Activated CD4-positive, alpha-beta T cell treated with anti-CD3 and anti-CD28 coated beads, Interleukin-2, amount 10 ng/mL, durations not matched to agents 24 days and 14 days (primary cell): ENCODE measurements around the gene PTHLH. TPM values are rescaled to one million over a fixed set of nuclear protein-coding genes. Genes with fewer than 3 reads are reported as not detected.
A peak's percentile ranks its signal among the peaks of the same experiment; 100 is the strongest.

Experiments
- DNase-seq: peaks from one replicate; pipeline ENCODE4 v3.0.0; 2022
- H3K27ac Mint-ChIP-seq: one replicate; pipeline ENCODE4 v1.8.0; 2022; ENCODE audit warnings: mild to moderate bottlenecking, mixed read lengths
- H3K27me3 Mint-ChIP-seq: one replicate; pipeline ENCODE4 v1.8.0; 2022; ENCODE audit warnings: mixed read lengths
- H3K36me3 Mint-ChIP-seq: one replicate; pipeline ENCODE4 v1.8.0; 2022; ENCODE audit warnings: low read depth, mild to moderate bottlenecking, mixed read lengths
- H3K4me1 Mint-ChIP-seq: one replicate; pipeline ENCODE4 v1.8.0; 2021; ENCODE audit warnings: mixed read lengths
- H3K4me3 Mint-ChIP-seq: one replicate; pipeline ENCODE4 v1.8.0; 2022; ENCODE audit warnings: mild to moderate bottlenecking, moderate library complexity, mixed read lengths
- H3K9me3 Mint-ChIP-seq: one replicate; pipeline ENCODE4 v1.8.0; 2021; ENCODE audit warnings: mixed read lengths
- intact Hi-C: fragments of 100-400 bp; cut with micrococcal nuclease; formaldehyde crosslinking; loops from one replicate; pipeline ENCODE4 v1.15.1; 2023
- total RNA-seq: library from RNA; stranded (reverse); gene quantifications from 2 replicates; pipeline ENCODE4 v1.2.3, GENCODE V29; 2022

Gene PTHLH
- total RNA-seq, result not detected in 2 replicates

- DNase-seq, result no peak
- no peak within 1 kb of the TSS for H3K27ac Mint-ChIP-seq
- H3K4me3 Mint-ChIP-seq, result peak within 1 kb of the TSS; percentile 26
- H3K27me3 Mint-ChIP-seq, result peaks cover 84% of the 10 kb centered on the region
- H3K9me3 Mint-ChIP-seq, result no peaks in the 10 kb centered on the region
- H3K36me3 Mint-ChIP-seq, result no peaks in the 10 kb centered on the region
- peaks cover 15% of the 10 kb centered on the region for H3K4me1 Mint-ChIP-seq
- intact Hi-C loops, result loop anchor here (10.0 kb wide), 2 partner anchors 222 to 902 kb away; partner anchors contain the start of gene CCDC91
Measured at GRCh38 chr12:27972721-27973120, at the start of gene PTHLH. Gene PTHLH, minus strand, starts transcription at chr12:27972733. Its CDS starts 3,239 bp downstream, at chr12:27969494.

GRCh38 chr12:28021704-28022103, 49.2 kb upstream of the PTHLH start:
- H3K27ac Mint-ChIP-seq, result no peak overlapping the region
- no peak for DNase-seq
- no peaks in the 10 kb centered on the region for H3K36me3 Mint-ChIP-seq
- H3K9me3 Mint-ChIP-seq, result peaks cover 7% of the 10 kb centered on the region
- no peaks in the 10 kb centered on the region for H3K27me3 Mint-ChIP-seq
- H3K4me1 Mint-ChIP-seq, result no peaks in the 10 kb centered on the region
- intact Hi-C loops, result no loop called here
- no peak overlapping the region for H3K4me3 Mint-ChIP-seq

DNA sequence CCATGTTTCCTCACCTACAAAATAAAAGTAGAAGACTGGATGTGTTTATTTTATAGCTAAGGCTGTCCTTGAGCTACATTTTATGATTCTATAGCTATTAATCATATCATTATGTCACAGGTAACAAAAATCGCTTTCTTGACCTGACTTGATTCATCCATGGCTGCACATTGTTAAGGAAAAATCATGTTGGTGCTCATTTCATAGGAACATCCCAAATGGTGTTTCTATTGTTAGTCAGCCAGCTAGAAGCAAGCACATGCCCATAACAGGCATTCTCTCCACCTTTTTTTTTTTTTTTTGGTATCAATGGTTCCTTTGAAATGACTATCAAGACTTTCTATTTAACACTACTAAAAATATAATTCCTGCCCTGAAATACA, 45.3 kb upstream of the PTHLH start:
- H3K4me3 Mint-ChIP-seq, result no peak overlapping the region
- H3K36me3 Mint-ChIP-seq, result no peaks in the 10 kb centered on the region
- DNase-seq, result no peak
- no peaks in the 10 kb centered on the region for H3K9me3 Mint-ChIP-seq
- intact Hi-C loops, result no loop called here
- no peaks in the 10 kb centered on the region for H3K4me1 Mint-ChIP-seq
- H3K27ac Mint-ChIP-seq, result no peak overlapping the region
- no peaks in the 10 kb centered on the region for H3K27me3 Mint-ChIP-seq

GRCh38 chr12:28017126-28017872, 44.8 kb upstream of the PTHLH start:
- no peaks in the 10 kb centered on the region for H3K36me3 Mint-ChIP-seq
- H3K27me3 Mint-ChIP-seq, result no peaks in the 10 kb centered on the region
- intact Hi-C loops, result no loop called here
- DNase-seq, result no peak
- H3K27ac Mint-ChIP-seq, result no peak overlapping the region
- H3K9me3 Mint-ChIP-seq, result no peaks in the 10 kb centered on the region
- H3K4me3 Mint-ChIP-seq, result no peak overlapping the region
- H3K4me1 Mint-ChIP-seq, result no peaks in the 10 kb centered on the region

DNA sequence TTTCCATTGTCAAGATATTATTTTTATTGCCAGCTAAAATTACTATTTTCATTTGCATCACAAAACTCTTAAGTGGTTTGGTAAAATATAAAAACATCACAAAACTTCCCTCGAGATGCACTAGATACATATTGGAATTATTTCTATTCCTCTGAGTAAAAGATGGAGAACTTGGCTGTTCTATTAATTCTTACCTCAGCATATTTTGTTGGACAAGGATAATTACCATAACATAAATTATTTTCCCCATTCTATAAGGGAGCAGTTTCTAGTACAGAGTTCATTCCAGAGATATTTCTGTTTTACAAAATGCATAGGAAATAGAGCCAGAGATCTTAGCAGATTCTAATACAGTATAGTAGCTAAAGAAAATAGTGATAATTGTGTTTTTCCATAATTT, 42.6 kb upstream of the PTHLH start:
- DNase-seq, result no peak
- Mint-ChIP-seq H3K4me3 (no peak overlapping the region), H3K36me3 (no peaks in the 10 kb centered on the region), H3K27ac (no peak overlapping the region), H3K27me3 (no peaks in the 10 kb centered on the region), H3K4me1 (no peaks in the 10 kb centered on the region), H3K9me3 (no peaks in the 10 kb centered on the region)
- intact Hi-C loops, result no loop called here

DNA sequence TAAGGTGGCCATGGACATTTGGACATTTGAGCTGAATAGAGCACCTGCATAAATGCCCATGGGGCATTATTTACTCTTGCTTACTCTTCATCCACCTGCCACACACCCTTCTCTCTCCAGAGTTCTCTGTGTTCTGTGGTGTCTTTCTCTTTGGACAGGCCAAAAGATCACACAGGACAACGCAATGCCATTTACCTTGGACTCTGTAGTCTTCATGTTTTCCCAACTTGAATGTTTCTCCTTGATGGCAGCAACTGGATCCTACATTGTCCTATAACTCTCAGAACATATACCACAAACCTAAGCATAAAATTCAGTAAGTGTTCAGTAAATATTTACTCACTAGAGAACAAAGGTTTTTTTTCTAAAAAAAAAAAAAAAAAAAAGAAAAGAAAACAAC, 41.7 kb upstream of the PTHLH start:
- Mint-ChIP-seq H3K36me3 (no peaks in the 10 kb centered on the region), H3K27ac (no peak overlapping the region), H3K9me3 (no peaks in the 10 kb centered on the region), H3K27me3 (no peaks in the 10 kb centered on the region), H3K4me3 (no peak overlapping the region), H3K4me1 (no peaks in the 10 kb centered on the region)
- intact Hi-C loops, result no loop called here
- no peak for DNase-seq

DNA sequence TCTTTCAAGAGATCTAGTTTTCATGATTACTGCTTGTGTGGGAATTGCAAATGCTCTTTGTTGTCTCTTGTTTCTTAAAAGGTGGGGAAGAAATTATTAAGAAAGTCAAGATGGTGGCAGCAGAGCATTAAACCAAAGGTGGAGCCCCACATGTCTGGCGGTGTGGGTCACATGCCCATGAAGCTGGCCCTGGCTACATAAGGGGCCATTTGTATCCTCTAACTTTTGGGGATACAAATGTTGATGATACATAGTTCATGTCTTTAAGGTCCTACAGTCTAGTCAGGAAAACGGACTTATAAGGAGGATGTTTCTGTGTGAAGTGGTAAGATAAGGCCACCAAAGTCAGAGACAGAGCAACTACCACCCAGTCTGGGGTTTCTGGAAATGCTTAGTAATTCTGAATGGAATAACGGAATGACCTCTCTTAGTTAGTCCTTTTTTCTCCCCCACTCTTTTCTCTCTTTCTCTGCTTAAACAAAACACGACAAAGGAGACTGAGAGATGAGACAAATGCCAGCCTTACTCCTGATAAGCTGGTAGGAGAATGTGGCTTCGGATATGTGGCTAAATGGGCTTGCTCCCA, 39.9 kb upstream of the PTHLH start:
- Mint-ChIP-seq H3K36me3 (no peaks in the 10 kb centered on the region), H3K4me3 (no peak overlapping the region), H3K27ac (no peak overlapping the region), H3K4me1 (no peaks in the 10 kb centered on the region), H3K9me3 (no peaks in the 10 kb centered on the region), H3K27me3 (no peaks in the 10 kb centered on the region)
- intact Hi-C loops, result no loop called here
- DNase-seq, result no peak

GRCh38 chr12:28010036-28010435, 37.5 kb upstream of the PTHLH start:
- Mint-ChIP-seq H3K4me1 (no peaks in the 10 kb centered on the region), H3K36me3 (no peaks in the 10 kb centered on the region), H3K27me3 (no peaks in the 10 kb centered on the region), H3K4me3 (no peak overlapping the region), H3K9me3 (no peaks in the 10 kb centered on the region), H3K27ac (no peak overlapping the region)
- DNase-seq, result no peak
- intact Hi-C loops, result no loop called here

GRCh38 chr12:27999970-28000369, 27.4 kb upstream of the PTHLH start:
- Mint-ChIP-seq H3K27ac (no peak overlapping the region), H3K4me1 (no peaks in the 10 kb centered on the region), H3K36me3 (no peaks in the 10 kb centered on the region), H3K9me3 (no peaks in the 10 kb centered on the region), H3K4me3 (no peak overlapping the region), H3K27me3 (no peaks in the 10 kb centered on the region)
- no peak for DNase-seq
- intact Hi-C loops, result no loop called here

DNA sequence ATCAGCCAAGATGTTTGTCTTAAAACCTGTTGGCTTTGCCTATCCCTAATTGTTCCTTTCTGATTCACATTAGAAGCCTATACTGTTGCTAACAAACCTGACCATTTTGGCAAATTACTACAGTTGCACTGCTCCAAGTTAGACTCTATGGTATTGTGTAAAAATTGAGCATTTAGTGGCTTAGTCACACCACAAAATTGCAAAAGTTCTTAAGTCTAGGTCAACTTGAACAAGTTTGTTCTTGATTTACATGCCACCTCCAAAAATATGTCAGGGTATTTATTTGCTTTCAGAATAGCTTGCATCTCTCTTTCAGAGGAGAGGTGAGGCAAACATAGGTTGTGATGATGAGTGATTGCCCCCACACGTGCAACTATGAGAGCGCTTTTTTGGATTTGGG, 27.0 kb upstream of the PTHLH start:
- Mint-ChIP-seq H3K4me3 (no peak overlapping the region), H3K9me3 (no peaks in the 10 kb centered on the region), H3K36me3 (no peaks in the 10 kb centered on the region), H3K27ac (no peak overlapping the region), H3K4me1 (no peaks in the 10 kb centered on the region), H3K27me3 (no peaks in the 10 kb centered on the region)
- intact Hi-C loops, result no loop called here
- no peak for DNase-seq

- Mint-ChIP-seq H3K4me3 (no peak overlapping the region), H3K9me3 (no peaks in the 10 kb centered on the region), H3K4me1 (no peaks in the 10 kb centered on the region), H3K27me3 (no peaks in the 10 kb centered on the region), H3K36me3 (no peaks in the 10 kb centered on the region), H3K27ac (no peak overlapping the region)
- DNase-seq, result no peak
- intact Hi-C loops, result no loop called here
Measured at GRCh38 chr12:27998658-27999057, 26.1 kb upstream of the PTHLH start.

GRCh38 chr12:27998170-27998569, 25.6 kb upstream of the PTHLH start:
- H3K36me3 Mint-ChIP-seq, result no peaks in the 10 kb centered on the region
- H3K27ac Mint-ChIP-seq, result no peak overlapping the region
- intact Hi-C loops, result no loop called here
- H3K27me3 Mint-ChIP-seq, result no peaks in the 10 kb centered on the region
- H3K4me1 Mint-ChIP-seq, result no peaks in the 10 kb centered on the region
- H3K9me3 Mint-ChIP-seq, result no peaks in the 10 kb centered on the region
- no peak for DNase-seq
- no peak overlapping the region for H3K4me3 Mint-ChIP-seq

DNA sequence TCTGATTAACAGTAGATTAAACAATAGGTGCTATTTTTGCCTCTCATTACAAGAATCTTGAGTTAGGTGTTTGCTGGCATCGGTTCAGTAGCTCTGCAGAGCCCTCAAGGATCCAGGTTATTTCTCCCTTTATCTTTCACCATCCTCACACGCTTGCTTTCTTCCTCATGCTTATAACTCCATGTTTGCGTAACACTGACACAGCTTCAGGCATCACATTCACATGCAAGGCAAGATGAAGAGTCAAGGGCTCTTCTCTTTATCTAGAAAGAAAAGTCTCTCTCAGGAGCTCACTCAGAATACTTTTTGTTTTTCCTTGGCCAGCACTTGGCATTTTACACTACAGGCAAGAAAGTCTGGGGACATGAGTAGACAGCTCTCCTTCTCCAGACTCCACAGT, 24.2 kb upstream of the PTHLH start:
- Mint-ChIP-seq H3K4me3 (no peak overlapping the region), H3K36me3 (no peaks in the 10 kb centered on the region), H3K4me1 (no peaks in the 10 kb centered on the region), H3K27ac (no peak overlapping the region), H3K9me3 (no peaks in the 10 kb centered on the region), H3K27me3 (no peaks in the 10 kb centered on the region)
- DNase-seq, result no peak
- intact Hi-C loops, result no loop called here

DNA sequence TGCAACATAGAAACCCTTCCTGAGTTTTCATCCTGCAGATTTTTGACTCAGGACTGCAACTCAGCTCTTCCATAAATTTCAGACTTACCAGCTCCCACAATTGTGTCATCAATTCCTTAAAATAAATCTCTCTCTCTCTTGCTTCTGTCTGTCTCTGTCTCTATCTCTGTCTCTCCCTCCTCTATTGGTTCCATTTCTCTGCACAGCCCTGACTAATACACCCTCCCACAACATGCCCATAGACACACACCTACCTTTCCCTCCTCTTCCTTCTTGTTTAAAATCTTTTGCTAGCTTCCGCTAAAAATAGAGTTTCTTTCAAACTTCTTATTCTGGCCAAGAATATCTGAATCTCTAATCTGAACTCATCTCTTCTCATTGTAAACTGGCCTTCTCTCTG, 22.9 kb upstream of the PTHLH start:
- no peaks in the 10 kb centered on the region for H3K9me3 Mint-ChIP-seq
- H3K4me1 Mint-ChIP-seq, result no peaks in the 10 kb centered on the region

More for the DNA sequence above, 22.9 kb upstream of the PTHLH start:
- H3K4me3 Mint-ChIP-seq, result no peak overlapping the region
- H3K27me3 Mint-ChIP-seq, result no peaks in the 10 kb centered on the region
- no peaks in the 10 kb centered on the region for H3K36me3 Mint-ChIP-seq
- intact Hi-C loops, result no loop called here
- H3K27ac Mint-ChIP-seq, result no peak overlapping the region
- DNase-seq, result no peak
